ENCODE measurements around the gene RNF224. TPM values are rescaled to one million over a fixed set of nuclear protein-coding genes. Genes with fewer than 3 reads are reported as not detected.

Gene RNF224
- total RNA-seq, 3 donors from 2014 or later = not detected

GRCh38 chr9:137181680-137182079 lies 45.6 kb upstream of the RNF224 start:
- peaks cover 8% of the 10 kb centered on the region for H3K4me1 ChIP-seq (ENCODE audit: low read depth)
- no peak for TF ChIP-seq CTCF (IDR thresholded peaks at IDR 0.05)
- no peak overlapping the region for H3K4me3 ChIP-seq
- no peak for ATAC-seq
- intact Hi-C loops (cut with DNase I, micrococcal nuclease) = no loop called here
- peaks cover 3% of the 10 kb centered on the region for H3K36me3 ChIP-seq (ENCODE audit: low read depth)
- DNase-seq = no peak
- no peaks in the 10 kb centered on the region for H3K9me3 ChIP-seq

GRCh38 chr9:137182836-137183235 lies 44.5 kb upstream of the RNF224 start:
- Histone ChIP-seq H3K36me3 (ENCODE audit: low read depth) (peaks cover 3% of the 10 kb centered on the region), H3K9me3 (no peaks in the 10 kb centered on the region), H3K4me3 (no peak overlapping the region), H3K4me1 (ENCODE audit: low read depth) (peaks cover 20% of the 10 kb centered on the region)
- intact Hi-C loops (cut with DNase I, micrococcal nuclease) = no loop called here
- ATAC-seq (no peak), DNase-seq (no peak)
- TF ChIP-seq CTCF (IDR thresholded peaks at IDR 0.05) = no peak

GRCh38 chr9:137183980-137184595 lies 43.2 kb upstream of the RNF224 start:
- peaks cover 3% of the 10 kb centered on the region for H3K36me3 ChIP-seq (ENCODE audit: low read depth)
- DNase-seq (no peak), ATAC-seq (no peak)
- no peak overlapping the region for H3K4me3 ChIP-seq
- H3K9me3 ChIP-seq = no peaks in the 10 kb centered on the region
- H3K4me1 ChIP-seq (ENCODE audit: low read depth) = peaks cover 22% of the 10 kb centered on the region
- TF ChIP-seq CTCF (IDR thresholded peaks at IDR 0.05) = no peak
- intact Hi-C loops (cut with DNase I, micrococcal nuclease) = no loop called here

GRCh38 chr9:137184881-137185660 lies 42.2 kb upstream of the RNF224 start:
- Histone ChIP-seq H3K4me3 (no peak overlapping the region), H3K36me3 (ENCODE audit: low read depth) (no peaks in the 10 kb centered on the region), H3K4me1 (ENCODE audit: low read depth) (peaks cover 32% of the 10 kb centered on the region), H3K9me3 (no peaks in the 10 kb centered on the region)
- no peak for TF ChIP-seq CTCF (IDR thresholded peaks at IDR 0.05)
- ATAC-seq (no peak), DNase-seq (no peak)
- intact Hi-C loops (cut with DNase I, micrococcal nuclease) = no loop called here

- intact Hi-C loops (cut with DNase I, micrococcal nuclease) = no loop called here
- H3K4me3 ChIP-seq = no peak overlapping the region
- no peak for TF ChIP-seq CTCF (IDR thresholded peaks at IDR 0.05)
Observed at GRCh38 chr9:137185921-137186320, 41.4 kb upstream of the RNF224 start.

More at GRCh38 chr9:137185921-137186320, 41.4 kb upstream of the RNF224 start:
- DNase-seq = no peak
- Histone ChIP-seq H3K9me3 (no peaks in the 10 kb centered on the region), H3K36me3 (ENCODE audit: low read depth) (no peaks in the 10 kb centered on the region), H3K4me1 (ENCODE audit: low read depth) (peaks cover 39% of the 10 kb centered on the region)
- no peak for ATAC-seq

Data from mucosa of descending colon (tissue), 3 donors.